HL-60 (cell line): Measurements from ENCODE around the gene TAF1L.
"Not testable (repeated sequence)": the region's sequence is repeated elsewhere in the genome, so short reads cannot be mapped to it uniquely, and the experiment has no call there.

ENCODE experiments used
- DNase-seq, 2 experiments: peaks; one replicate each; pipeline ENCODE4 v3.0.0-alpha.2; 2010 to 2020; ENCODE audit warnings: low read depth in 1 of 2, low spot score in 1 of 2
- H3K27ac ChIP-seq: fragments of 250-450 bp; sonication (Bioruptor Pico); replicated peaks from 2 replicates; pipeline ENCODE4 v1.5.1; 2020; ENCODE audit warnings: mild to moderate bottlenecking, moderate library complexity
- H3K27me3 ChIP-seq: fragments of 250-450 bp; sonication (Bioruptor Pico); 2 replicates; pipeline ENCODE4 v1.5.1; 2021; ENCODE audit warnings: mild to moderate bottlenecking, moderate library complexity; ENCODE audit not compliant: insufficient read depth, poor library complexity, severe bottlenecking
- H3K4me3 ChIP-seq: replicated peaks from 2 replicates; pipeline ENCODE4 v1.5.1; 2011; ENCODE audit warnings: mild to moderate bottlenecking, control low read depth, low read length; ENCODE audit not compliant: insufficient read depth
- CTCF ChIP-seq: IDR thresholded peaks from one replicate; pipeline ENCODE4 v1.5.1; 2011; ENCODE audit warnings: low read length, control low read depth, inconsistent platforms; ENCODE audit not compliant: insufficient read depth
- GABPA ChIP-seq: IDR thresholded peaks from 2 replicates; pipeline ENCODE4 v1.6.1; 2012; ENCODE audit warnings: low read depth
- POLR2AphosphoS5 ChIP-seq: IDR thresholded peaks from 2 replicates; pipeline ENCODE4 v1.6.1; 2012; ENCODE audit warnings: low read depth
- REST ChIP-seq: IDR thresholded peaks from 2 replicates; pipeline ENCODE4 v1.6.1; 2012; ENCODE audit warnings: low read depth; ENCODE audit not compliant: insufficient replicate concordance
- SPI1 ChIP-seq: IDR thresholded peaks from 2 replicates; pipeline ENCODE4 v1.6.1; 2012; ENCODE audit warnings: low read depth, mild to moderate bottlenecking, borderline replicate concordance

Gene TAF1L

GRCh38 chr9:32606811-32607210 is 28.7 kb downstream of the TAF1L start:
- TF ChIP-seq POLR2AphosphoS5: no peak
- no peak for TF ChIP-seq CTCF
- no peak for TF ChIP-seq GABPA
- no peak for DNase-seq
- H3K27me3 ChIP-seq: no peaks in the 10 kb centered on the region
- no peak overlapping the region for H3K27ac ChIP-seq
- no peak overlapping the region for H3K4me3 ChIP-seq

- no peaks in the 10 kb centered on the region for H3K27me3 ChIP-seq
- no peak overlapping the region for H3K4me3 ChIP-seq
- no peak overlapping the region for H3K27ac ChIP-seq
- TF ChIP-seq POLR2AphosphoS5: no peak
- TF ChIP-seq CTCF: no peak
- TF ChIP-seq GABPA: no peak
- no peak for TF ChIP-seq REST
- TF ChIP-seq SPI1: no peak
- DNase-seq: no peak
These were observed 31.3 kb downstream of the TAF1L start for GRCh38 chr9:32603914-32604852.

GRCh38 chr9:32599021-32599420 is 36.4 kb downstream of the TAF1L start:
- DNase-seq: not testable (repeated sequence)
- TF ChIP-seq SPI1: peak; percentile 10; the same call in 1 of the 2 replicates

GRCh38 chr9:32596936-32597335 is 38.5 kb downstream of the TAF1L start:
- TF ChIP-seq REST (no peak), CTCF (no peak), POLR2AphosphoS5 (no peak), SPI1 (no peak), GABPA (no peak)
- H3K27ac ChIP-seq: no peak overlapping the region
- no peak for DNase-seq
- no peaks in the 10 kb centered on the region for H3K27me3 ChIP-seq
- no peak overlapping the region for H3K4me3 ChIP-seq

More at GRCh38 chr9:32599021-32599420, 36.4 kb downstream of the TAF1L start:
- not testable (repeated sequence) for H3K27ac ChIP-seq, H3K4me3 ChIP-seq, H3K27me3 ChIP-seq
